CD8-positive, alpha-beta memory T cell (primary cell): ENCODE data around the gene KRT81. TPM values are rescaled to one million over a fixed set of nuclear protein-coding genes. Genes with fewer than 3 reads are reported as not detected.
"Not testable (repeated sequence)": the region's sequence is repeated elsewhere in the genome, so short reads cannot be mapped to it uniquely, and the experiment has no call there.

Source experiments
- CTCF ChIA-PET: fragments of 350-600 bp; sonication (Branson Sonifier 250); formaldehyde crosslinking; loops from one replicate; lab custom pipeline; 2021; ENCODE audit warnings: antibody characterized with exemption; lab: Charles Lee
- POLR2A ChIA-PET: fragments of 350-600 bp; sonication (Branson Sonifier 250); formaldehyde crosslinking; loops from one replicate; lab custom pipeline; 2021; ENCODE audit warnings: antibody characterized with exemption; lab: Charles Lee
- DNase-seq, 5 donors: peaks; one replicate each; pipeline versions ENCODE4 v3.0.0 to v3.0.0-alpha.2; 2020 to 2022; ENCODE audit warnings: mixed read lengths in 1 of 5
- H3K27ac ChIP-seq: one replicate; pipeline ENCODE4 v1.7.0; 2013; ENCODE audit warnings: low read depth, mild to moderate bottlenecking, low read length, moderate library complexity
- H3K27me3 ChIP-seq: 2 replicates; pipeline ENCODE4 v1.7.0; 2013; ENCODE audit warnings: low read length, mild to moderate bottlenecking; ENCODE audit not compliant: insufficient read depth, poor library complexity, severe bottlenecking
- H3K36me3 ChIP-seq: 2 replicates; pipeline ENCODE4 v1.7.0; 2013; ENCODE audit warnings: mild to moderate bottlenecking, low read length, moderate library complexity; ENCODE audit not compliant: insufficient read depth
- H3K4me1 ChIP-seq: 2 replicates; pipeline ENCODE4 v1.7.0; 2013; ENCODE audit warnings: mild to moderate bottlenecking, low read length, moderate library complexity; ENCODE audit not compliant: insufficient read depth
- H3K4me3 ChIP-seq: 2 replicates; pipeline ENCODE4 v1.7.0; 2013; ENCODE audit warnings: mild to moderate bottlenecking, low read length
- H3K9me3 ChIP-seq: 2 replicates; pipeline ENCODE4 v1.7.0; 2013; ENCODE audit warnings: mild to moderate bottlenecking, low read length
- H3K27ac Mint-ChIP-seq, 8 donors: one replicate each; pipeline ENCODE4 v1.8.0; 2020 to 2021; ENCODE audit warnings: mixed read lengths in 8 of 8, mild to moderate bottlenecking in 6 of 8, inconsistent platforms in 3 of 8, moderate library complexity in 3 of 8
- H3K27me3 Mint-ChIP-seq, 2 donors: one replicate each; pipeline ENCODE4 v1.8.0; 2020 to 2021; ENCODE audit warnings: mixed read lengths in 2 of 2, mild to moderate bottlenecking in 1 of 2, moderate library complexity in 1 of 2
- H3K36me3 Mint-ChIP-seq, 3 donors: one replicate each; pipeline ENCODE4 v1.8.0; 2020 to 2021; ENCODE audit warnings: mixed read lengths in 3 of 3, inconsistent platforms in 1 of 3, mild to moderate bottlenecking in 1 of 3
- H3K4me1 Mint-ChIP-seq, 3 donors: one replicate each; pipeline ENCODE4 v1.8.0; 2020 to 2021; ENCODE audit warnings: mixed read lengths in 3 of 3, inconsistent platforms in 1 of 3, mild to moderate bottlenecking in 1 of 3
- H3K4me3 Mint-ChIP-seq, 7 donors: one replicate each; pipeline ENCODE4 v1.8.0; 2020 to 2021; ENCODE audit warnings: mixed read lengths in 7 of 7, mild to moderate bottlenecking in 6 of 7, moderate library complexity in 4 of 7, inconsistent platforms in 2 of 7
- H3K9me3 Mint-ChIP-seq, 5 donors: one replicate each; pipeline ENCODE4 v1.8.0; 2020 to 2022; ENCODE audit warnings: mixed read lengths in 5 of 5, mild to moderate bottlenecking in 3 of 5, moderate library complexity in 2 of 5, inconsistent platforms in 1 of 5
- polyA plus RNA-seq: library from polyadenylated mRNA; unstranded; fragments of 300-500 nt; fragmentation: Illumina TruSeq; gene quantifications from one replicate; pipeline ENCODE4 v1.2.3, GENCODE V29; 2021
- total RNA-seq, 2 experiments: library from RNA; stranded (reverse); gene quantifications; one replicate each; pipeline ENCODE4 v1.2.3, GENCODE V29; 2021

Gene KRT81
- total and polyA plus RNA-seq, 3 experiments from 2014 or later = not detected

- DNase-seq = no peak
- Mint-ChIP-seq H3K36me3 (no peaks in the 10 kb centered on the region), H3K27me3 (peaks cover 19 to 55% of the 10 kb centered on the region in 2 donors), H3K27ac (no peak overlapping the region), H3K9me3 (no peaks in the 10 kb centered on the region), H3K4me1 (peaks cover 0 to 3% (median 0%) of the 10 kb centered on the region in 3 donors), H3K4me3 (no peak overlapping the region)
- Histone ChIP-seq H3K27ac (no peak overlapping the region), H3K4me3 (no peak overlapping the region), H3K4me1 (no peaks in the 10 kb centered on the region), H3K36me3 (no peaks in the 10 kb centered on the region), H3K9me3 (no peaks in the 10 kb centered on the region), H3K27me3 (peaks cover 4% of the 10 kb centered on the region)
- CTCF ChIA-PET = interaction anchor here (3.1 kb wide), 1 partner anchor 10 kb away, joined by 15 read pairs; no protein-coding TSS in a partner anchor
- POLR2A ChIA-PET = no interaction called here
Observed at GRCh38 chr12:52316701-52317100, 25.4 kb upstream of the KRT81 start.

GRCh38 chr12:52316290-52316689 lies 25.0 kb upstream of the KRT81 start:
- Mint-ChIP-seq H3K4me1 (peaks cover 0 to 3% (median 0%) of the 10 kb centered on the region in 3 donors), H3K27me3 (peaks cover 16 to 58% of the 10 kb centered on the region in 2 donors), H3K36me3 (no peaks in the 10 kb centered on the region), H3K27ac (no peak overlapping the region), H3K4me3 (no peak overlapping the region), H3K9me3 (peaks cover 0 to 1% (median 0%) of the 10 kb centered on the region in 5 donors)
- Histone ChIP-seq H3K36me3 (no peaks in the 10 kb centered on the region), H3K9me3 (no peaks in the 10 kb centered on the region), H3K27me3 (peaks cover 4% of the 10 kb centered on the region), H3K27ac (no peak overlapping the region), H3K4me1 (no peaks in the 10 kb centered on the region), H3K4me3 (no peak overlapping the region)
- POLR2A ChIA-PET = no interaction called here
- no peak for DNase-seq
- CTCF ChIA-PET = interaction anchor here (3.1 kb wide), 1 partner anchor 11 kb away, joined by 15 read pairs; no protein-coding TSS in a partner anchor

DNA sequence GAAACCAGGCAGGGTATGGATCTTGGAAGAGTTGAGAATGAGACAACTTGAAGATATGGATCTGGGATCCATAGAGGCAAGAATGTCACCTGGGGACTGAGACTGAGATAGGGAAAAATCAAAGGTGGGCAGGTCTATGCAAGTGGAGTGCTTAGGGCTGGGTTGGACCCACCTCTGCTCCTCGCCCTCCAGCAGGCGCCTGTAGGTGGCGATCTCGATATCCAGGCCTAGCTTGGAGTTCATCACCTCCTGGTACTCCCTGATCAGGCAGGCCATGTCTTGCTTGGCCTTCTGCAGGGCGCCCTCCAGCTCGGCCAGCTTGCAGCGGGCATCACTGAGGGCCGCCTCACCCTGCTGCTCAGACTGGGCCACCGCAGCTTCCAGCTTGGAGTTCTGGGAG lies 24.4 kb upstream of the KRT81 start:
- H3K9me3 Mint-ChIP-seq, H3K27ac ChIP-seq, H3K27me3 ChIP-seq, POLR2A ChIA-PET, H3K4me1 Mint-ChIP-seq, H3K4me3 ChIP-seq, H3K4me1 ChIP-seq, DNase-seq, H3K36me3 Mint-ChIP-seq, H3K9me3 ChIP-seq, H3K36me3 ChIP-seq, H3K4me3 Mint-ChIP-seq: not testable (repeated sequence)
- H3K27me3 Mint-ChIP-seq = peaks cover 14 to 62% of the 10 kb centered on the region in 2 donors
- CTCF ChIA-PET = interaction anchor here (3.1 kb wide), 1 partner anchor 11 kb away, joined by 15 read pairs; no protein-coding TSS in a partner anchor
- H3K27ac Mint-ChIP-seq = peak overlapping the region in 1 of 8 donors; percentile 10

DNA sequence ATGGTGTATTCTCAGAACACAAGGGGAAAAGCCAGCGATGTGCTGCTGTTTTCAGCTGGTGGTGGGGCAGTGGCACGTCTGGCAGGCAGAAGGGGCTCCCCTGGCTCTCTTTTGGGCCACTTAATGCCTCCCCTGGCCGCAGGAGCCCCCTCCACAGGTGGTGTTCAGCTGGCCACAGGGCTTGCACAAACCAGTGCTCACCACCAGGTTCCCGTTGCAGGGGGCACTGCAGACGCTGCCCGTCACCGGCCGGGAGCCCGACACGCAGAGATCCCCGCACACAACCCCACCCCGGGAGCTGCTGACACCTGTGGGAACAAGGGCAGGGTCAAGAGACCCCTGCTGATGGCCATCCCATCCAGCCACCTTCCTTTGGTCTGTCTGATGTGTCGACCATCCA lies 23.2 kb upstream of the KRT81 start:
- H3K4me3 ChIP-seq = no peak overlapping the region
- no peak overlapping the region for H3K27ac ChIP-seq
- Mint-ChIP-seq H3K36me3 (no peaks in the 10 kb centered on the region), H3K27me3 (peaks cover 16 to 62% of the 10 kb centered on the region in 2 donors), H3K9me3 (peaks cover 0 to 1% (median 0%) of the 10 kb centered on the region in 5 donors), H3K4me1 (peaks cover 0 to 3% (median 0%) of the 10 kb centered on the region in 3 donors), H3K27ac (no peak overlapping the region), H3K4me3 (no peak overlapping the region)
- H3K27me3 ChIP-seq = peaks cover 4% of the 10 kb centered on the region
- DNase-seq = no peak
- ChIA-PET POLR2A (no interaction called here), CTCF (interaction anchor here (3.1 kb wide), 1 partner anchor 13 kb away, joined by 15 read pairs; no protein-coding TSS in a partner anchor)
- H3K9me3 ChIP-seq = no peaks in the 10 kb centered on the region
- H3K36me3 ChIP-seq = no peaks in the 10 kb centered on the region
- no peaks in the 10 kb centered on the region for H3K4me1 ChIP-seq

- ChIA-PET CTCF (interaction anchor here (3.1 kb wide), 1 partner anchor 13 kb away, joined by 15 read pairs; no protein-coding TSS in a partner anchor), POLR2A (no interaction called here)
- no peaks in the 10 kb centered on the region for H3K36me3 ChIP-seq
- no peak overlapping the region for H3K4me3 ChIP-seq
- Mint-ChIP-seq H3K27ac (peak overlapping the region in 1 of 8 donors; percentile 5), H3K9me3 (peaks cover 0 to 1% (median 0%) of the 10 kb centered on the region in 5 donors), H3K36me3 (no peaks in the 10 kb centered on the region), H3K27me3 (peaks cover 13 to 62% of the 10 kb centered on the region in 2 donors), H3K4me3 (no peak overlapping the region), H3K4me1 (peaks cover under 1 to 4% (median 3%) of the 10 kb centered on the region in 3 donors)
- DNase-seq = no peak
- no peaks in the 10 kb centered on the region for H3K9me3 ChIP-seq
- H3K27ac ChIP-seq = no peak overlapping the region
- peaks cover 7% of the 10 kb centered on the region for H3K27me3 ChIP-seq
- H3K4me1 ChIP-seq = no peaks in the 10 kb centered on the region
Observed at GRCh38 chr12:52313926-52314325, 22.6 kb upstream of the KRT81 start.

GRCh38 chr12:52313461-52313860 lies 22.1 kb upstream of the KRT81 start:
- H3K4me3 Mint-ChIP-seq = no peak overlapping the region
- peaks cover 0 to 1% (median 0%) of the 10 kb centered on the region in 5 donors for H3K9me3 Mint-ChIP-seq
- H3K27me3 ChIP-seq = peaks cover 8% of the 10 kb centered on the region
- peak overlapping the region in 1 of 8 donors; percentile 23 for H3K27ac Mint-ChIP-seq
- H3K36me3 ChIP-seq = no peaks in the 10 kb centered on the region
- no peak for DNase-seq
- H3K4me1 Mint-ChIP-seq = peaks cover 5 to 7% (median 6%) of the 10 kb centered on the region in 3 donors
- H3K4me3 ChIP-seq = no peak overlapping the region
- no peaks in the 10 kb centered on the region for H3K9me3 ChIP-seq
- CTCF ChIA-PET = interaction anchor here (0.9 kb wide), 1 partner anchor 14 kb away, joined by 3 read pairs; no protein-coding TSS in a partner anchor
- POLR2A ChIA-PET = no interaction called here
- no peaks in the 10 kb centered on the region for H3K4me1 ChIP-seq
- H3K27ac ChIP-seq = no peak overlapping the region
- peaks cover 13 to 62% of the 10 kb centered on the region in 2 donors for H3K27me3 Mint-ChIP-seq
- H3K36me3 Mint-ChIP-seq = no peaks in the 10 kb centered on the region

DNA sequence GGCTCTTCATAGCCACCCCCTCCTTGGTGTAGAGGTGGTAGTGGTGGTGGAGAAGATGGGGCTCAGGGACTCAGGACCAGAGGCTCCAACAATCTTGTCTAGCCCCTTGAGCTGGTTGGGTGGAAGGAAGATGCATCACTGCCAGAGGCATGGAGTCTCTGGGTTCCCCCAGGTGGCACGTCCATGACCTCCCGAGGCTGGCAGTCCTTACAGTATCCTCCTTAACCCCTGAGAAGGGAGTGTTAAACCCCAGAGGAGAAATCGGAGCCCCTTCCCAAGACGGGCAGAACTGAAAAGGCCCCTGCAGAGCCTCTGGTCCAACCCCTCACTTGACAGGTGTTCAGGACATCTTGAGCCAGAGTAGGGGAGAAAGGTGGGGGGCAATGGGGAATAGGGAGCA lies 20.8 kb upstream of the KRT81 start:
- Mint-ChIP-seq H3K27me3 (peaks cover 16 to 67% of the 10 kb centered on the region in 2 donors), H3K9me3 (peaks cover 0 to 1% (median 0%) of the 10 kb centered on the region in 5 donors), H3K4me3 (no peak overlapping the region), H3K27ac (no peak overlapping the region), H3K4me1 (peaks cover 6 to 9% (median 8%) of the 10 kb centered on the region in 3 donors), H3K36me3 (no peaks in the 10 kb centered on the region)
- Histone ChIP-seq H3K4me1 (no peaks in the 10 kb centered on the region), H3K27me3 (peaks cover 15% of the 10 kb centered on the region), H3K4me3 (no peak overlapping the region), H3K27ac (no peak overlapping the region), H3K9me3 (no peaks in the 10 kb centered on the region), H3K36me3 (no peaks in the 10 kb centered on the region)
- POLR2A ChIA-PET = no interaction called here
- no peak for DNase-seq
- CTCF ChIA-PET = interaction anchor here (1.3 to 1.4 kb wide), 2 partner anchors 10 to 344 kb away, joined by 3 to 4 read pairs; no protein-coding TSS in a partner anchor

GRCh38 chr12:52311285-52311648 lies 19.9 kb upstream of the KRT81 start:
- Mint-ChIP-seq H3K36me3 (no peaks in the 10 kb centered on the region), H3K4me1 (peaks cover 8 to 10% (median 9%) of the 10 kb centered on the region in 3 donors), H3K9me3 (peaks cover 0 to 1% (median 0%) of the 10 kb centered on the region in 5 donors), H3K27me3 (peaks cover 20 to 74% of the 10 kb centered on the region in 2 donors), H3K4me3 (no peak overlapping the region), H3K27ac (no peak overlapping the region)
- ChIA-PET POLR2A (no interaction called here), CTCF (interaction anchor here (1.1 to 1.4 kb wide), 4 partner anchors 11 to 343 kb away, joined by 3 to 4 read pairs (median 4); no protein-coding TSS in a partner anchor)
- Histone ChIP-seq H3K36me3 (no peaks in the 10 kb centered on the region), H3K4me3 (no peak overlapping the region), H3K9me3 (no peaks in the 10 kb centered on the region), H3K27me3 (peaks cover 16% of the 10 kb centered on the region), H3K4me1 (no peaks in the 10 kb centered on the region), H3K27ac (no peak overlapping the region)
- no peak for DNase-seq
